ENCODE data around the gene ZSCAN23. TPM values are rescaled to one million over a fixed set of nuclear protein-coding genes. Genes with fewer than 3 reads are reported as not detected.
A peak's percentile ranks its signal among the peaks of the same experiment; 100 is the strongest.

ZSCAN23 gene
- polyA plus RNA-seq, 1 donor from 2014 or later, result 14.7 TPM

- Histone ChIP-seq H3K4me2 (ENCODE audit: low read length) (peak overlapping the region; percentile 78), H3K36me3 (ENCODE audit: insufficient read depth, low read length) (no peaks in the 10 kb centered on the region), H3K9me3 (ENCODE audit: low read length) (no peaks in the 10 kb centered on the region), H2AFZ (ENCODE audit: low read depth, low read length) (peak overlapping the region; percentile 85), H3F3A (ENCODE audit: insufficient read depth, low read length, poor library complexity, severe bottlenecking) (no peaks in the 10 kb centered on the region), H3K9me2 (ENCODE audit: insufficient read depth, low read length) (no peaks in the 10 kb centered on the region), H3K79me2 (replicated peaks; ENCODE audit: insufficient read depth, low read length) (peaks cover 26% of the 10 kb centered on the region), H3K4me3 (ENCODE audit: low read length) (peak overlapping the region; percentile 77), H3K27ac (ENCODE audit: low read length) (peak overlapping the region; percentile 99), H4K20me1 (ENCODE audit: insufficient read depth) (no peaks in the 10 kb centered on the region), H3K27me3 (ENCODE audit: insufficient read depth, low read depth, low read length) (no peaks in the 10 kb centered on the region), H3K9ac (ENCODE audit: low read length) (peak overlapping the region; percentile 98)
- no peak for TF ChIP-seq RAD21 (conservative IDR thresholded peaks at IDR 0.05)
- no peak for TF ChIP-seq TAF1 (IDR thresholded peaks at IDR 0.05; ENCODE audit: low read depth)
- no peak for TF ChIP-seq POLR2AphosphoS5 (IDR thresholded peaks at IDR 0.05)
- no peak for TF ChIP-seq SMC3 (conservative IDR thresholded peaks at IDR 0.05; ENCODE audit: poor library complexity)
- no peak for TF ChIP-seq EZH2 (IDR thresholded peaks at IDR 0.05; ENCODE audit: borderline replicate concordance, insufficient read depth, low read length, poor library complexity, severe bottlenecking)
- no peak for TF ChIP-seq EP300 (conservative IDR thresholded peaks at IDR 0.05; ENCODE audit: poor library complexity, severe bottlenecking)
- no peak for TF ChIP-seq MXI1 (conservative IDR thresholded peaks at IDR 0.05; ENCODE audit: poor library complexity, severe bottlenecking)
- TF ChIP-seq REST (IDR thresholded peaks at IDR 0.05; ENCODE audit: borderline replicate concordance), result no peak
- TF ChIP-seq CTCF (IDR thresholded peaks at IDR 0.05; ENCODE audit: poor library complexity, severe bottlenecking), result no peak
Measured at GRCh38 chr6:28442586-28442985, 705 bp downstream of the ZSCAN23 start.

GRCh38 chr6:28436404-28436803, 6.9 kb downstream of the ZSCAN23 start:
- no peak for TF ChIP-seq EP300 (conservative IDR thresholded peaks at IDR 0.05; ENCODE audit: poor library complexity, severe bottlenecking)
- no peak for TF ChIP-seq TAF1 (IDR thresholded peaks at IDR 0.05; ENCODE audit: low read depth)
- no peak for TF ChIP-seq RAD21 (conservative IDR thresholded peaks at IDR 0.05)
- TF ChIP-seq MXI1 (conservative IDR thresholded peaks at IDR 0.05; ENCODE audit: poor library complexity, severe bottlenecking), result no peak
- no peak for TF ChIP-seq CTCF (IDR thresholded peaks at IDR 0.05; ENCODE audit: poor library complexity, severe bottlenecking)
- no peak for TF ChIP-seq POLR2AphosphoS5 (IDR thresholded peaks at IDR 0.05)
- no peak for TF ChIP-seq SMC3 (conservative IDR thresholded peaks at IDR 0.05; ENCODE audit: poor library complexity)
- no peak for TF ChIP-seq EZH2 (IDR thresholded peaks at IDR 0.05; ENCODE audit: borderline replicate concordance, insufficient read depth, low read length, poor library complexity, severe bottlenecking)
- no peak for TF ChIP-seq REST (IDR thresholded peaks at IDR 0.05; ENCODE audit: borderline replicate concordance)
- no peaks in the 10 kb centered on the region for H3K27me3 ChIP-seq (ENCODE audit: insufficient read depth, low read depth, low read length)

More at GRCh38 chr6:28436404-28436803, 6.9 kb downstream of the ZSCAN23 start:
- no peak overlapping the region for H2AFZ ChIP-seq (ENCODE audit: low read depth, low read length)
- H3K9ac ChIP-seq (ENCODE audit: low read length), result no peak overlapping the region
- no peak overlapping the region for H3K4me2 ChIP-seq (ENCODE audit: low read length)
- H3K4me3 ChIP-seq (ENCODE audit: low read length), result no peak overlapping the region
- no peak overlapping the region for H3K27ac ChIP-seq (ENCODE audit: low read length)
- H3K36me3 ChIP-seq (ENCODE audit: insufficient read depth, low read length), result no peaks in the 10 kb centered on the region
- H4K20me1 ChIP-seq (ENCODE audit: insufficient read depth), result no peaks in the 10 kb centered on the region
- H3K79me2 ChIP-seq (replicated peaks; ENCODE audit: insufficient read depth, low read length), result peaks cover 12% of the 10 kb centered on the region
- H3F3A ChIP-seq (ENCODE audit: insufficient read depth, low read length, poor library complexity, severe bottlenecking), result no peaks in the 10 kb centered on the region
- H3K9me3 ChIP-seq (ENCODE audit: low read length), result no peaks in the 10 kb centered on the region
- no peaks in the 10 kb centered on the region for H3K9me2 ChIP-seq (ENCODE audit: insufficient read depth, low read length)

Measured in neural cell (in vitro differentiated cells).